Sigmoid colon (tissue), 7 donors: ENCODE measurements around the gene ACTL6B. TPM values are rescaled to one million over a fixed set of nuclear protein-coding genes. Genes with fewer than 3 reads are reported as not detected.

Experiments used
- DNase-seq: peaks from one replicate; pipeline ENCODE4 v3.0.0-alpha.2; 2019
- H3K27ac ChIP-seq, 4 donors: fragments of 200-600 bp; sonication (generic); one replicate each; pipeline ENCODE4 v1.5.1; 2016 to 2019; ENCODE audit warnings: mild to moderate bottlenecking in 1 of 4
- H3K27me3 ChIP-seq, 3 donors: fragments of 200-600 bp; sonication (generic); one replicate each; pipeline ENCODE4 v1.5.1; 2019; ENCODE audit warnings: mild to moderate bottlenecking in 1 of 3
- H3K36me3 ChIP-seq, 4 donors: fragments of 200-600 bp; sonication (generic); one replicate each; pipeline ENCODE4 v1.5.1; 2016 to 2019
- H3K4me1 ChIP-seq, 4 donors: fragments of 200-600 bp; sonication (generic); one replicate each; pipeline ENCODE4 v1.5.1; 2017 to 2019
- H3K4me3 ChIP-seq, 4 donors: fragments of 200-600 bp; sonication (generic); one replicate each; pipeline ENCODE4 v1.5.1; 2017 to 2019; ENCODE audit warnings: mild to moderate bottlenecking in 2 of 4, moderate library complexity in 1 of 4
- H3K9me3 ChIP-seq, 4 donors: fragments of 200-600 bp in 3 of 4; sonication (generic) in 3 of 4; one replicate each; pipeline versions ENCODE4 v1.5.1 to v1.6.1; 2013 to 2019
- CTCF ChIP-seq, 4 experiments: fragments of 450-650 bp in 3 of 4; fragments of 200-600 bp in 1 of 4; IDR thresholded peaks; one replicate each; pipeline ENCODE4 v1.5.1; 2016 to 2019; ENCODE audit warnings: antibody characterized with exemption in 4 of 4, mild to moderate bottlenecking in 3 of 4, moderate library complexity in 2 of 4
- EP300 ChIP-seq, 4 donors: sonication (generic); formaldehyde crosslinking; IDR thresholded peaks; one replicate each; pipeline ENCODE4 v1.6.1; 2017; ENCODE audit warnings: antibody characterized with exemption in 4 of 4
- POLR2A ChIP-seq, 2 donors: fragments of 450-650 bp; IDR thresholded peaks; one replicate each; pipeline ENCODE4 v1.6.1; 2016; ENCODE audit warnings: antibody characterized with exemption in 2 of 2, mild to moderate bottlenecking in 2 of 2, moderate library complexity in 2 of 2
- POLR2AphosphoS5 ChIP-seq, 4 donors: sonication (generic); formaldehyde crosslinking; IDR thresholded peaks; one replicate each; pipeline ENCODE4 v1.6.1; 2017; ENCODE audit warnings: antibody characterized with exemption in 4 of 4
- WGBS, 2 donors: extraction: QIAGEN DNeasy Blood & Tissue Kit; methylation state at CpG; one replicate each; pipeline ENCODE4 v1.1.7; 2013; 5-methylcytosine and 5-hydroxymethylcytosine counted together
- intact Hi-C: fragments of 100-400 bp; cut with DNase I; formaldehyde crosslinking; loops from one replicate; pipeline ENCODE4 v1.15.1; 2023
- polyA plus RNA-seq, 3 donors: library from polyadenylated mRNA; stranded (reverse); fragments of 200-250 nt; gene quantifications; one replicate each; pipeline ENCODE4 v1.2.3, GENCODE V29; 2013
- total RNA-seq, 4 donors: library from RNA; depleted of rRNA; stranded (reverse); fragments of >200 nt; gene quantifications; one replicate each; pipeline ENCODE4 v1.1.0, GENCODE V29; 2016
- donor health status: healthy with polysubstance abuse.
- donor health status: Bipolar disorder and iron deficiency.
- donor health status: healthy.

ACTL6B gene
- total and polyA plus RNA-seq, 7 donors = 0.58 to 0.71 (median 0.68) TPM; not detected in 4

- no peaks in the 10 kb centered on the region for H3K27me3 ChIP-seq
- no peak overlapping the region for H3K27ac ChIP-seq
- H3K4me1 ChIP-seq = peaks cover 0 to 37% (median 27%) of the 10 kb centered on the region in 4 donors
- WGBS, 2 donors = 76 to 95% methylated on average over 9 of the region's 9 CpGs
- no peaks in the 10 kb centered on the region for H3K9me3 ChIP-seq
- intact Hi-C loops = no loop called here
- TF ChIP-seq POLR2A (IDR thresholded peaks at IDR 0.05) (no peak), POLR2AphosphoS5 (IDR thresholded peaks at IDR 0.05) (no peak), CTCF (IDR thresholded peaks at IDR 0.05) (no peak), EP300 (IDR thresholded peaks at IDR 0.05) (no peak)
- H3K4me3 ChIP-seq = no peak overlapping the region
- DNase-seq = no peak
- no peaks in the 10 kb centered on the region for H3K36me3 ChIP-seq
Measured at GRCh38 chr7:100600730-100601038, 55.6 kb downstream of the ACTL6B start.

- H3K4me1 ChIP-seq = peaks cover 0 to 32% (median 21%) of the 10 kb centered on the region in 4 donors
- DNase-seq = no peak
- H3K36me3 ChIP-seq = no peaks in the 10 kb centered on the region
- WGBS, 2 donors = 61 to 79% methylated on average over 18 of the region's 18 CpGs
- no peak overlapping the region for H3K27ac ChIP-seq
- no peaks in the 10 kb centered on the region for H3K9me3 ChIP-seq
- intact Hi-C loops = no loop called here
- TF ChIP-seq POLR2AphosphoS5 (IDR thresholded peaks at IDR 0.05) (no peak), EP300 (IDR thresholded peaks at IDR 0.05) (no peak), POLR2A (IDR thresholded peaks at IDR 0.05) (no peak), CTCF (IDR thresholded peaks at IDR 0.05) (no peak)
- no peaks in the 10 kb centered on the region for H3K27me3 ChIP-seq
- no peak overlapping the region for H3K4me3 ChIP-seq
Measured at GRCh38 chr7:100599911-100600729, 56.1 kb downstream of the ACTL6B start.

GRCh38 chr7:100598425-100598824 lies 57.8 kb downstream of the ACTL6B start:
- DNase-seq = no peak
- Histone ChIP-seq H3K36me3 (no peaks in the 10 kb centered on the region), H3K4me1 (peaks cover 0 to 15% (median 8%) of the 10 kb centered on the region in 4 donors), H3K27me3 (no peaks in the 10 kb centered on the region), H3K4me3 (no peak overlapping the region), H3K9me3 (no peaks in the 10 kb centered on the region), H3K27ac (no peak overlapping the region)
- 89 to 90% methylated on average over 4 of the region's 4 CpGs for WGBS, 2 donors
- TF ChIP-seq CTCF (IDR thresholded peaks at IDR 0.05) = no peak
- no peak for TF ChIP-seq EP300 (IDR thresholded peaks at IDR 0.05)
- TF ChIP-seq POLR2A (IDR thresholded peaks at IDR 0.05) = no peak
- TF ChIP-seq POLR2AphosphoS5 (IDR thresholded peaks at IDR 0.05) = no peak
- intact Hi-C loops = no loop called here

- no peaks in the 10 kb centered on the region for H3K36me3 ChIP-seq
- no peak for TF ChIP-seq POLR2A (IDR thresholded peaks at IDR 0.05)
- TF ChIP-seq CTCF (IDR thresholded peaks at IDR 0.05) = no peak
- no peak for TF ChIP-seq POLR2AphosphoS5 (IDR thresholded peaks at IDR 0.05)
- no peak for TF ChIP-seq EP300 (IDR thresholded peaks at IDR 0.05)
- H3K27me3 ChIP-seq = peaks cover 0 to 25% (median 0%) of the 10 kb centered on the region in 3 donors
- no peak overlapping the region for H3K27ac ChIP-seq
- no peaks in the 10 kb centered on the region for H3K9me3 ChIP-seq
- 95 to 97% methylated on average over 7 of the region's 7 CpGs for WGBS, 2 donors
- intact Hi-C loops = no loop called here
- no peak overlapping the region for H3K4me3 ChIP-seq
- H3K4me1 ChIP-seq = no peaks in the 10 kb centered on the region
- DNase-seq = no peak
Measured at GRCh38 chr7:100595188-100595587, 61.1 kb downstream of the ACTL6B start.

Other genes with a start within 250 kb of the ACTL6B start
- gene ZCWPW1, start 227.7 kb downstream of the ACTL6B start, total RNA-seq = 1 to 10 TPM; 3.8 to 9.4 (median 6.2) TPM
- 1 to 10 TPM; 1.2 to 6.2 (median 5.4) TPM for gene ZCWPW1, start 227.7 kb downstream of the ACTL6B start, polyA plus RNA-seq
- 10 to 100 TPM; 20.0 to 29.7 (median 25.5) TPM for gene MEPCE, start 226.6 kb downstream of the ACTL6B start, total RNA-seq
- gene MEPCE, start 226.6 kb downstream of the ACTL6B start, polyA plus RNA-seq = 10 to 100 TPM; 18.0 to 32.1 (median 19.7) TPM
- gene PPP1R35, start 220.0 kb downstream of the ACTL6B start, total RNA-seq = 10 to 100 TPM; 17.4 to 42.6 (median 35.2) TPM
- gene PPP1R35, start 220.0 kb downstream of the ACTL6B start, polyA plus RNA-seq = 10 to 100 TPM; 28.2 to 45.5 (median 31.4) TPM
- gene SPACDR, start 192.2 kb downstream of the ACTL6B start, total RNA-seq = under 1 TPM in 1 of 4 donors, not detected in 3; 0.95 TPM
- under 1 TPM in 1 of 3 donors, not detected in 2; 0.63 TPM for gene SPACDR, start 192.2 kb downstream of the ACTL6B start, polyA plus RNA-seq
- 10 to 100 TPM; 24.4 to 31.6 (median 28.5) TPM for gene TSC22D4, start 177.2 kb downstream of the ACTL6B start, total RNA-seq
- 10 to 100 TPM; 46.8 to 53.5 (median 51.1) TPM for gene TSC22D4, start 177.2 kb downstream of the ACTL6B start, polyA plus RNA-seq
- gene NYAP1, start 172.5 kb downstream of the ACTL6B start, total RNA-seq = 1 to 10 TPM; 1.1 to 1.5 (median 1.4) TPM
- 1 to 10 TPM in 1 of 3 donors, under 1 TPM in 1, not detected in 1; 0.23 to 1.6 TPM for gene NYAP1, start 172.5 kb downstream of the ACTL6B start, polyA plus RNA-seq
- gene AGFG2, start 117.2 kb downstream of the ACTL6B start, total RNA-seq = 10 to 100 TPM; 17.5 to 32.7 (median 20.2) TPM
- 10 to 100 TPM; 28.8 to 33.0 (median 30.7) TPM for gene AGFG2, start 117.2 kb downstream of the ACTL6B start, polyA plus RNA-seq
- 1 to 10 TPM in 2 of 4 donors, under 1 TPM in 1, not detected in 1; 0.71 to 2.5 (median 1.9) TPM for gene SAP25, start 82.5 kb downstream of the ACTL6B start, total RNA-seq
- 1 to 10 TPM in 1 of 3 donors, not detected in 2; 7.2 TPM for gene SAP25, start 82.5 kb downstream of the ACTL6B start, polyA plus RNA-seq
- gene LRCH4, start 70.3 kb downstream of the ACTL6B start, total RNA-seq = 10 to 100 TPM; 28.9 to 74.5 (median 42.9) TPM
- 10 to 100 TPM; 28.2 to 92.3 (median 40.7) TPM for gene LRCH4, start 70.3 kb downstream of the ACTL6B start, polyA plus RNA-seq
- 1 to 10 TPM in 1 of 4 donors, under 1 TPM in 2, not detected in 1; 0.27 to 2.8 (median 0.71) TPM for gene FBXO24, start 70.1 kb downstream of the ACTL6B start, total RNA-seq
- 1 to 10 TPM in 1 of 3 donors, under 1 TPM in 2; 0.46 to 1.2 (median 0.95) TPM for gene FBXO24, start 70.1 kb downstream of the ACTL6B start, polyA plus RNA-seq
- gene PCOLCE, start 54.1 kb downstream of the ACTL6B start, total RNA-seq = 10 to 100 TPM; 14.3 to 76.4 (median 21.4) TPM
- 10 to 100 TPM in 2 of 3 donors, 1 to 10 TPM in 1; 2.3 to 36.7 (median 10.8) TPM for gene PCOLCE, start 54.1 kb downstream of the ACTL6B start, polyA plus RNA-seq
- 10 to 100 TPM in 3 of 4 donors, 1 to 10 TPM in 1; 8.0 to 16.4 (median 12.0) TPM for gene MOSPD3, start 43.9 kb downstream of the ACTL6B start, total RNA-seq
- gene MOSPD3, start 43.9 kb downstream of the ACTL6B start, polyA plus RNA-seq = 10 to 100 TPM; 18.0 to 19.2 (median 18.7) TPM
- gene TFR2, start 14.9 kb downstream of the ACTL6B start, total RNA-seq = under 1 TPM in 1 of 4 donors, not detected in 3; 0.71 TPM
- 1 to 10 TPM in 1 of 3 donors, not detected in 2; 2.2 TPM for gene TFR2, start 14.9 kb downstream of the ACTL6B start, polyA plus RNA-seq
- 100 to 1,000 TPM; 133 to 199 (median 163) TPM for gene GNB2, start 17.3 kb upstream of the ACTL6B start, total RNA-seq
- gene GNB2, start 17.3 kb upstream of the ACTL6B start, polyA plus RNA-seq = 100 to 1,000 TPM; 230 to 286 (median 236) TPM
- gene GIGYF1, start 37.8 kb upstream of the ACTL6B start, total RNA-seq = 10 to 100 TPM; 24.8 to 47.1 (median 26.6) TPM
- 10 to 100 TPM in 1 of 3 donors, 1 to 10 TPM in 2; 3.5 to 27.9 (median 4.8) TPM for gene GIGYF1, start 37.8 kb upstream of the ACTL6B start, polyA plus RNA-seq
- 10 to 100 TPM; 20.5 to 39.5 (median 31.7) TPM for gene POP7, start 49.7 kb upstream of the ACTL6B start, total RNA-seq
- 10 to 100 TPM; 43.5 to 46.2 (median 44.4) TPM for gene POP7, start 49.7 kb upstream of the ACTL6B start, polyA plus RNA-seq
- gene EPO, start 64.0 kb upstream of the ACTL6B start, total RNA-seq = not detected
- gene EPO, start 64.0 kb upstream of the ACTL6B start, polyA plus RNA-seq = not detected
- not detected for gene ZAN, start 77.1 kb upstream of the ACTL6B start, total RNA-seq
- gene ZAN, start 77.1 kb upstream of the ACTL6B start, polyA plus RNA-seq = not detected
- gene EPHB4, start 171.1 kb upstream of the ACTL6B start, total RNA-seq = 10 to 100 TPM; 23.9 to 35.5 (median 29.3) TPM
- gene EPHB4, start 171.1 kb upstream of the ACTL6B start, polyA plus RNA-seq = 10 to 100 TPM in 2 of 3 donors, 1 to 10 TPM in 1; 5.1 to 29.1 (median 10.2) TPM
- 10 to 100 TPM; 10.4 to 17.9 (median 14.8) TPM for gene SLC12A9, start 196.3 kb upstream of the ACTL6B start, total RNA-seq
- 10 to 100 TPM in 1 of 3 donors, 1 to 10 TPM in 2; 2.5 to 34.2 (median 4.2) TPM for gene SLC12A9, start 196.3 kb upstream of the ACTL6B start, polyA plus RNA-seq
- 10 to 100 TPM; 37.8 to 79.7 (median 51.1) TPM for gene TRIP6, start 210.9 kb upstream of the ACTL6B start, total RNA-seq
- gene TRIP6, start 210.9 kb upstream of the ACTL6B start, polyA plus RNA-seq = 10 to 100 TPM; 12.0 to 45.9 (median 18.0) TPM
- gene SRRT, start 218.7 kb upstream of the ACTL6B start, total RNA-seq = 10 to 100 TPM; 42.1 to 64.3 (median 51.4) TPM
- gene SRRT, start 218.7 kb upstream of the ACTL6B start, polyA plus RNA-seq = 100 to 1,000 TPM in 1 of 3 donors, 10 to 100 TPM in 2; 31.8 to 106 (median 38.6) TPM
- gene UFSP1, start 233.3 kb upstream of the ACTL6B start, total RNA-seq = 1 to 10 TPM; 2.4 to 7.1 (median 3.1) TPM
- 1 to 10 TPM; 1.8 to 5.3 (median 1.8) TPM for gene UFSP1, start 233.3 kb upstream of the ACTL6B start, polyA plus RNA-seq
- gene ACHE, start 239.4 kb upstream of the ACTL6B start, total RNA-seq = 1 to 10 TPM; 3.0 to 8.9 (median 6.5) TPM
- 10 to 100 TPM in 1 of 3 donors, 1 to 10 TPM in 2; 3.6 to 20.6 (median 5.5) TPM for gene ACHE, start 239.4 kb upstream of the ACTL6B start, polyA plus RNA-seq